Activated naive CD4-positive, alpha-beta T cell treated with anti-CD3 and anti-CD28 coated beads, Interleukin-2, amount 50 U/mL, for 72 hours (primary cell): ENCODE measurements around the gene NAT8L. TPM values are rescaled to one million over a fixed set of nuclear protein-coding genes. Genes with fewer than 3 reads are reported as not detected.

Experiments used
- ATAC-seq, 2 donors: fragments of 150-1000 bp; cut with Tn5 transposase; 2 replicates each; pipeline ENCODE4 v1.10.0; 2021; ENCODE audit warnings: mild to moderate bottlenecking in 2 of 2, moderate library complexity in 2 of 2
- DNase-seq, 2 donors: peaks; one replicate each; pipeline ENCODE4 v3.0.0; 2021 to 2022; ENCODE audit warnings: low spot score in 2 of 2
- H3K27ac Mint-ChIP-seq, 2 donors: one replicate each; pipeline ENCODE4 v1.8.0; 2022; ENCODE audit warnings: mild to moderate bottlenecking in 2 of 2, mixed read lengths in 2 of 2
- H3K36me3 Mint-ChIP-seq, 2 donors: one replicate each; pipeline ENCODE4 v1.8.0; 2022; ENCODE audit warnings: mixed read lengths in 2 of 2
- H3K9me3 Mint-ChIP-seq, 2 donors: one replicate each; pipeline ENCODE4 v1.8.0; 2022; ENCODE audit warnings: mixed read lengths in 2 of 2
- total RNA-seq, 2 donors: library from RNA; stranded (reverse); gene quantifications; one replicate each; pipeline ENCODE4 v1.2.3, GENCODE V29; 2022

Gene NAT8L
- total RNA-seq, 2 donors from 2014 or later: 0.99 TPM; not detected in 1

DNA sequence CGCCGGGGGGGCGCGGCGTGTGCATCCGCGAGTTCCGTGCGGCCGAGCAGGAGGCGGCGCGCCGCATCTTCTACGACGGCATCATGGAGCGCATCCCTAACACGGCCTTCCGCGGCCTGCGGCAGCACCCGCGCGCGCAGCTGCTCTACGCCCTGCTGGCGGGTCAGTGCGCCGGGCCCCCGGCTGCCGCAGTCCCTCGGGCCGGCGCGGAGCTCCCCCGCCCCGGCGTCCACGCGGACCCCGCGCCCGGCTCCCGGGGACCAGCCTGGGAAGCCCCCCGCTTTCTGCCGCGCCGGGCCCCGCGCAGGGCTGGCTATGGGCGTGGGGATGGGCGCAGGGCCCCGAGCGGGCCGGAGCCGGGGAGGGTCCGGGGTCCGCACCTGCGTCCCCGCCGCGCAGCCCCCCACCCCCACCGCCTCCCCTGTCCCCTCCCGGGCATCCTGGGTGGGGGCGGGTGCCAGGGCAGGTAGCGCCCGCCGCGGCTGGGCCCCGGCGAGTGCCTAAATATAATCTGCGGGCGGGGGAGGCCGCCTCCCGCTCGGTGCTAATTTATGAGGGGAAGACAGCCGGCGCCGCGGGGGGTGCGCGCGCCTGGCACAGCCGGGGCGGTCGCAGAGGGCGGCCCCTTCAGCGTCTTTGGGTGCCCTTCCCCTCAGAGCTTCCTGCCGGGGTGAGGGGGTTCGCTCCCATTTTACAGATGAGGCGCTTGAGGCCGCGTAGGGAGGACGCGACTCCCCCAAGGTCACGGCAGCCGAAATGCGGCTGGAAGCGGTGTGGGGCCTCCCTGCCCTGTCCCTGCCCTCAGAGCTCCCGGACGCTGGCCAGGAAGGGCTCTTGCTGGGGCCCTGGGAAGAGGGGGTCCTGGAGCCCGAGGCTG, 837 bp downstream of the NAT8L start:
- Mint-ChIP-seq H3K27ac (no peak overlapping the region), H3K9me3 (no peaks in the 10 kb centered on the region), H3K36me3 (no peaks in the 10 kb centered on the region)
- peak in 1 of 2 donors; percentile 36 for DNase-seq
- peak in 1 of 2 donors; percentile 60 for ATAC-seq

DNA sequence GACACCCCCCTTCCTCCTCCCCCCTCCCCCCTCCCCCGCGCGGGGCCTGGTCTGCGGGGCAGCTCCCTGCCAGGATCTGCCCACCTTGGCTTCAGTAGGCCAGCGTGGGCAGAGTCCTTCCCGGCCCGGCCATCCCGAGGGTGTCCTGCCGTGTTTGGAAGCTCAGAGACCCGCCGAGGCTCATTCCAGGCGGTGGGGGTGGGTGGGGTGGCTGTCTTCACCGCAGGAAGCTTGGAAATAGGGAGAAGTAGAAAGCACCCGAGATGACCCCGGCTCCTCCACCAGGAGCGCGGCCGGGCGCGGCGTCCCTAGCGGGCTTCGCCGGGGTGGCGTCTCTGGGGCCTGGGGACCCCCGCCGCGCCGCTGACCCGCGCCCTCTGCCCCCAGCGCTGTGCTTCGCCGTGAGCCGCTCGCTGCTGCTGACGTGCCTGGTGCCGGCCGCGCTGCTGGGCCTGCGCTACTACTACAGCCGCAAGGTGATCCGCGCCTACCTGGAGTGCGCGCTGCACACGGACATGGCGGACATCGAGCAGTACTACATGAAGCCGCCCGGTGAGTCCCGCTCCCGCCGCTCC, 1.6 kb downstream of the NAT8L start:
- Mint-ChIP-seq H3K9me3 (no peaks in the 10 kb centered on the region), H3K36me3 (no peaks in the 10 kb centered on the region), H3K27ac (no peak overlapping the region)
- DNase-seq (no peak), ATAC-seq (no peak)

DNA sequence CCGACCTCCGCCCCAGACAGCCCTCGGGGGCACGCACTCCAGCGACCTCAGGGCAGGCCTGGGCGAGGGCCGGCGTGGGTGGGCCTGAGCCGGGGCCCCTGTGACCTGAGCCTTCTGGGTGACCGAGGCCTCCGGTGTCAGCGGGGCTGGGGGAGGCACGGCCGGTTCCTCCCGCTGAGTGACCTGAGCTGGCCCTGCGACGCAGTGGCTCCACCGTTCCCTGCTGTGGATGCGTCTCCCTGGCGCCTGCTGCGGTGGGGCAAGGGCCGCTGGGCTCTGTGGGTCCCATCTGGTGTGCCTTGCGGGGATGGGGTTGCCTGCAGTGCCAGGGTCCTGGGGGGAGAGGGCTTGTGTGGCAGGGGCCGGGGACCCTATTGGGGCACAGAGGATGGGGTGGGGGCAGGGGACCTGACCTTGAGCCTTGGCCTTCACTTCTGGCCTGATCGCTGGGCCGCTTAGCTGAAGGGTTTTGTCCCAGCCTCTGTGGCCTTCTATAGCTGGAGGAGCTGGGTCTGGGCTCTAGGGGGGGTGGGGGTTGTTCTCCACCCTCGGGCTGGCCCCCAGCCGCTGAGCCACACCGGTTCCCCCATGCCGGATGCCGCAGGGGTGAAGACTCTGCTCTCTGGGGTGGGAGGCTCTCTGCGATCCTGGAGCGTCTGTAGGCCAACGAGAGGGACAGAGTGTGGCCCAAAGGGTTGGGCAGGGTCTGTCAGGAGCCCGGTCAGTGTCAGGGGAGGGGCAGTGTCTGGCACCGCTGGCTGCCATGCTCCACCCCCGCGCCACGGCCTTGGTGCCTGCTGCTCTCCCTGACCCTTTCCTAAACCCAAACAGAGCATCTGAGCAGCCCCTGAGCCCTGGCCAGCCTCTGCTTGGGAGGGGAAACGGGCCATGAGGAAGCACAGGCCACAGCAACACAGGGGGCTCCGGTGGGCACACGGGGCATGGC, 2.3 kb downstream of the NAT8L start:
- DNase-seq (no peak), ATAC-seq (no peak)
- no peak overlapping the region for H3K27ac Mint-ChIP-seq
- H3K9me3 Mint-ChIP-seq: no peaks in the 10 kb centered on the region
- no peaks in the 10 kb centered on the region for H3K36me3 Mint-ChIP-seq

DNA sequence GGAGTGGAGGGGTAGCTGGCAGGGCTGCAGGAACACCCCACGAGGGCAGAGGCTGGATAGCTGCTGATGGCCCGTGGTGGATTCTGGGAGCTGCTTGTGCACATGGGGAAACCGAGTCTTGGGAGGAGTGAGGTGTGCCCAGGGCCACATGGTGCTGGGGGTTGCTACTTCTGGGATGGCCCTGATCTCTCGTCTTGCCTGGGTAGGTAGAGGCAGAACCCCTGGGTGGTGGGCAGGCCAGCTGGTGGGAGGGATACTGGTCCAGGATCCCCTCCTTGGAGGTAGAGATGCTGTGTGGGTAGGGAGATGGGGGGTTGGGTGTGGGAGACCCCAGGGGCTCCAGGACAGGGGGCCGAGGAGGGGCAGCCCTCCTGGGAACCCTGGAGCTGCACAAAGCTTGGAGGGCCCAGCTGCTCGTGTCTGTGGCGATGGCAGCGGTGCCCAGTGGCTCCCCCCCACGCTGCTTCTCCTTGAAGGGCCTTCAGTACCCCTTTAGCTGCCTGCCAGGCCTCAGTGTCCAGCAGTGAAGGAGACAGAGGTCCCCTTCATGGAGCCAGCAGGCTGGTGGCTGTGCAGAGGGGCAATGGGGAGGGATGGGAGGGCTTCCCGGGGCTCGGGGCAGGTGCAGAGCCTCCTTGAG, 3.2 kb downstream of the NAT8L start:
- Mint-ChIP-seq H3K36me3 (no peaks in the 10 kb centered on the region), H3K9me3 (no peaks in the 10 kb centered on the region), H3K27ac (no peak overlapping the region)
- DNase-seq (no peak), ATAC-seq (no peak)

DNA sequence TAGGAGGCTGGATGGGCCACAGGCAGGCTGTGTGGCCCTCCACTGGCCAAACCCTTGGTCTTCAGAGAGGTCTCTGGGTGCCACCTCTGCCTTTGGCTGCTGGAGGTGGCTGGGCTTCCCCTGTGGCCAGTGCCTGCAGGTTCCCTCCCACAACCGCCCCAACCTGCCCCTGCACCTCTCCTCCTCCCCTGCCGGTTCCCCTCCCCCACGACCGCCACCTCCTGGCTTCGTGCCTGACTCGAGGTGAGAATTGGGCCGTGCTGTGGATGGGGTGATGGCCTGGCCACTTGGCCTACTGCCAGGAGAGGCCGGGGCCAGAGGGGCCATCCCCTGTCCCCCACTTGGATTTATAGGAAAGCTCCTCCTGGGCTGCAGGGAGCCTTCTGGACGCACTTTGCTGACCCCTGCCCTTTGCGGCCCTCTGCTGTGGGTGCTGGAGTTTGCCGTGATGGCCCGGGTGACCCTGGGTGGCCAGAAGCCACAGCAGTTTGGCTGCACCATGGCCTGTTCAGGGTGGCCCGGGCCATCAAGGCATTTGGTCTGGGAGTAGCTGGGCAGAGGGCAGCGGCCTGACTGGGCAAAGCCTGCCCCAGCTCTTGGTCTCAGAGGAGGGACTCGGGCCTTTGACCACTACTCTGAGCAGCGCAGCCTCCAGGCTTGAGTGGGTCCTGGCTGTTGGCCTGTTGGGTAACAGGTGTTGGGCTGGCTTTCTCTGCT, 3.8 kb downstream of the NAT8L start:
- Mint-ChIP-seq H3K36me3 (no peaks in the 10 kb centered on the region), H3K27ac (no peak overlapping the region), H3K9me3 (no peaks in the 10 kb centered on the region)
- no peak for ATAC-seq
- no peak for DNase-seq

DNA sequence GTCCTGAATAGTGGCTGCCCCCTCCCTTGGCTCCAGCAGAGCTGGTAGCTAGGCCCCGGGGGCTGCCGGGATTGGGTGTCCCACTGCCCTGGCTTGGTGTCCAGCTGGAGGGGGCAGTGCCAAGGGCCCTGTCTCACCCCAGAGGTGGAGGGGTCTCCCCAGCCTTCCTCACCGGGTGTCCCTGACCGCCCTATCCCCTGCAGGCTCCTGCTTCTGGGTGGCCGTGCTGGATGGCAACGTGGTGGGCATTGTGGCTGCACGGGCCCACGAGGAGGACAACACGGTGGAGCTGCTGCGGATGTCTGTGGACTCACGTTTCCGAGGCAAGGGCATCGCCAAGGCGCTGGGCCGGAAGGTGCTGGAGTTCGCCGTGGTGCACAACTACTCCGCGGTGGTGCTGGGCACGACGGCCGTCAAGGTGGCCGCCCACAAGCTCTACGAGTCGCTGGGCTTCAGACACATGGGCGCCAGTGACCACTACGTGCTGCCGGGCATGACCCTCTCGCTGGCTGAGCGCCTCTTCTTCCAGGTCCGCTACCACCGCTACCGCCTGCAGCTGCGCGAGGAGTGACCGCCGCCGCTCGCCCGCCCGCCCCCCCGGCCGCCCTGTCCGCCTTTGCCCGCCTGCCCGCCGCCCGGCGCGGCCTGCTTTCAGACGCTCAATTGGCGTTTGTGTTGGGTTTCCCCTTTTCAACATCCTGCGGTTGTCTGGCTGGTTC, 4.6 kb downstream of the NAT8L start:
- no peaks in the 10 kb centered on the region for H3K9me3 Mint-ChIP-seq

DNA sequence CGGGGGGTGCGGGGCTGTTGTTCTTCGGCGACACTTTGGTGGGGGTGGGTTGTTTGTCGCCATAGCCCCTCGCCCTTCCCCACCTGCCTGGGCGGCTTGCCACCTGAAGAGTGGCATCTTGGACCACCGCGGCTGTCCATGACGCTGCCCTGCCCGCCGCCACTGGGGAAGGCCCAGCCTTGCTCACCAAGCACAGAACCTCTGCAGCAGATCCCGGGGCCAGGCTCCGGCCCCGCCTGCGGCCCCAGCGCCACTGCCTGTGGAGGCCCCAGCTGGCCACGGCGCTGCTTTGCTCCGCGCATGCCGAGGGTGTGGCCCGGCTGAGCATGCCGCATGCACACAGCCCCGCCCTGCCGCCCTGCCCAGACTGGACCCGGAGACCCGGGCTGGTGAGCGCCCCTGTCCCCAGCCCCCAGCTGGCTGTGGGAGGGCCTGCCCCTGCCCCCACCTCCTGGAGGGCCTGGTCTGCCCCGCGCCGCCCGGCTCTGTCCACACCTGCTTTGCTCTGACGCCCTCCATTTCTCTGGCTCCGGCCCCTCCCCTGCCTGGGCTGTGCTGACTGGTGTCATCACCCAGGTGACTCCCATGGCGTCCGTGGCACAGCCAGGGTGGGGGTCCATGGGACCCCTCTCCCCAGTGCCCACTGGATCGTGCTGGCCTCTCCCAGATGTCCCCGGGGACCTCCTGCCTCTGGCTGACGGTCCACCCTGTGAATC, 5.3 kb downstream of the NAT8L start:
- Mint-ChIP-seq H3K27ac (no peak overlapping the region), H3K9me3 (no peaks in the 10 kb centered on the region), H3K36me3 (no peaks in the 10 kb centered on the region)
- DNase-seq (no peak), ATAC-seq (no peak)

More for the DNA sequence above, 4.6 kb downstream of the NAT8L start:
- DNase-seq (no peak), ATAC-seq (no peak)
- Mint-ChIP-seq H3K27ac (no peak overlapping the region), H3K36me3 (no peaks in the 10 kb centered on the region)

DNA sequence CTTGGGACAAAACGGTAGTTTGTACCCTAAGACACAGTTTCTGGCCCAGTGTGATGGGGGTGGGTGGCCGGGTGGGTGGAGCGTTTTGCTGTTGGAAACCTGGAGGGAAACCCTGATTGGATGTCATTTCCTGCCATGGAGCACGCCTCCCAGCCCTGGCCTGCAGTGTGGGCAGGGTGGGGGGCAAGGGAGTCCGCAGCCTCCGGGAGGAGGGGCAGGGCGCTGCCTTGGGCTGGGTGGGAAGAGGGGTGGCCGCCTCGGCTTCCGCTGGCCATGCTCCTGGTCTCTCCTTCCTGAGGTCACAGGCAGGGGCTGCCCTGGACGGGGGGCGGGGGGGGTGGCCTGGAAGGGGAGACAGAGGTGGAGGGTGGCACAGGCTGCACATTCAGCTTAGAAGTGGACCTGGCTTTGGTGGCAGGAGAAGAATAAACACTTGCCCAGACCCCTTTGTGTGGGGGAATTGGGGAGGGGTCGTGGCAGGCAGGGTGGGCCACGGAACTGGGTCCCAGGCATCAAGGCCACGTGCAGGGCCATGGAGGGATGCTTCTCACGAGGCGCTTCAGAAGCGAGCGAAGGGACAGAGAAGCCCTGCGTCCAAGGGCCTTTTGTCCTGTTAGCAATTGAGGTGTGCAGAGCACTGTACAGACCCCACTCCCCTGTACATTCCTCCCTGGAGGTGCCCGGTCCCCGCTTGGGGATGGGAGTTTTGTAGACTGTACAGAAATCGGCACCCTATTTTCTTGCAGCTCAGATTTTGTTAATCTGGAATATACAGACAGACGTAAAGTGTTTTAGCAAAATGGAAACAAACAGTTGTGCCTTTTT, 6.2 kb downstream of the NAT8L start:
- Mint-ChIP-seq H3K36me3 (no peaks in the 10 kb centered on the region), H3K9me3 (no peaks in the 10 kb centered on the region), H3K27ac (no peak overlapping the region)
- ATAC-seq (no peak), DNase-seq (no peak)

DNA sequence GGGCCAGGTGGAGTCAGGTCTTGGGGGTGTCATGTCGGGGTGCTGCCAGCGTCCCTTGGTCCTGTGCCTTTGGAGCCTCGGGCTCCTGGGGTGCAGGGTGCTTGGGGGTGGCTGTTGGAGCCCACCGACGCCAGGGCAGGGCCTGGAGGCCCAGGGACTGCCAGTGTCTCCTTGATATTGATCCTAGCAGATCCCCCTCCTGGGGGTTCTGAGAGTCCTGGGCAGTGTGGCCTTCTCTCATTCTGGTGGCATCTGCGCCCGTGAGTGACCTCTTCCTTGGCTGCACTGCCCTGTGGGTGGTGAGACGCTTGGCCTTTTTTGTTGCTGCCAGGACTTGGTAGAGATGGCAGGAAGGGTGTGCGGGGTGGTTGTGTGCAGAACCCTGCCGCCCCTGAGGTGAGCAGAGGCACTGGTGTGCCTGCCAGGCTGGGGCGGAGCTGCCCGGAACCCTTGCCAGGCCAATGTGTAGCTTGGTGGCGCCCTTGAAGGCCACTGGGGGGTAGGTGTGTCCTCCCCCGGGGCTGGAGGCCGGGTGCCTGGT, 7.0 kb downstream of the NAT8L start:
- H3K9me3 Mint-ChIP-seq: no peaks in the 10 kb centered on the region
- ATAC-seq: no peak
- no peaks in the 10 kb centered on the region for H3K36me3 Mint-ChIP-seq

DNA sequence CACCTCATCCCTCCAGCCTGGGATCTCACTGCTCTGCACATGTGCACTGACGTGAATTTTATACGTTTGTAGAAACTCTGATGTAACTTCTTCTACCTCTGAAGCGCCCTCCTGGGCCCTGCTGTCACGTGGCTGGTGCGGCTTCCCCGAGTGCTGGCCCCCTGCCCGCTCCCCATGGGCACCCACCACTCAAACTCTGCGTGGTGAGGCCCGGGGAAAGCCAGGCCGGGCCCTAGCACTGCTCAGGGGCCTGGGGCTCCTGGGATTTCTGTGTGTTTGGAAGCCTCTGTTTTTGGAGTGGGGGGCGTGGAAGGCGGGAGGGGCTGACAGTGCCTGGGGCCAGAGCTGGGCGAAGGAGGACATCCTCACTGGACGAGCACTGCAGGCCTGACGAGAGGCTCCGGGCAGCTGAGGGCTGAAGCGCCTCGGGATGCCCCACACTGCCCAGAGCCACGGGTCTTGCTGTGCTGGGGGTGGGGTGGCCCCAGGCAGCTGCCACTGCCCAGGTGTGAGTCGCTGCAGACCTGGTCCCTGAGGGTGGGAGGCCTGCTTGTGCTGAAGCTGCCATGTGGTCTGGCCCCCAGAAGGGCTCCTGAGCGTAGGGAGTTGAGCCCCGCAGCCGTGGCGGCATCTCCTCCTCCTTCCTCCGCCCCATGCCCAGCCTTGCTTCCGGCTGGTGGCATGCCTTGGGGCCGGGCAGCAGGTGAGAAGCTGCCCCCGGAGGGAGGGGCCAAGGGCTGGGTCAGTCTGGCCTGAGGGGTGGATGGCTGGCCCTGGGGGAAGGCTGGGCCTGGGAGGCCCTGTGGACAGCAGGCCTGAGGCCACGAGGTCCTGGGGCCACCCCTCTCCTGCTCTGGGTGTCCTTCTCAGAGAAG, 7.7 kb downstream of the NAT8L start:
- Mint-ChIP-seq H3K9me3 (no peaks in the 10 kb centered on the region), H3K27ac (no peak overlapping the region), H3K36me3 (no peaks in the 10 kb centered on the region)
- DNase-seq (no peak), ATAC-seq (no peak)

More for the DNA sequence above, 7.0 kb downstream of the NAT8L start:
- no peak for DNase-seq
- no peak overlapping the region for H3K27ac Mint-ChIP-seq

DNA sequence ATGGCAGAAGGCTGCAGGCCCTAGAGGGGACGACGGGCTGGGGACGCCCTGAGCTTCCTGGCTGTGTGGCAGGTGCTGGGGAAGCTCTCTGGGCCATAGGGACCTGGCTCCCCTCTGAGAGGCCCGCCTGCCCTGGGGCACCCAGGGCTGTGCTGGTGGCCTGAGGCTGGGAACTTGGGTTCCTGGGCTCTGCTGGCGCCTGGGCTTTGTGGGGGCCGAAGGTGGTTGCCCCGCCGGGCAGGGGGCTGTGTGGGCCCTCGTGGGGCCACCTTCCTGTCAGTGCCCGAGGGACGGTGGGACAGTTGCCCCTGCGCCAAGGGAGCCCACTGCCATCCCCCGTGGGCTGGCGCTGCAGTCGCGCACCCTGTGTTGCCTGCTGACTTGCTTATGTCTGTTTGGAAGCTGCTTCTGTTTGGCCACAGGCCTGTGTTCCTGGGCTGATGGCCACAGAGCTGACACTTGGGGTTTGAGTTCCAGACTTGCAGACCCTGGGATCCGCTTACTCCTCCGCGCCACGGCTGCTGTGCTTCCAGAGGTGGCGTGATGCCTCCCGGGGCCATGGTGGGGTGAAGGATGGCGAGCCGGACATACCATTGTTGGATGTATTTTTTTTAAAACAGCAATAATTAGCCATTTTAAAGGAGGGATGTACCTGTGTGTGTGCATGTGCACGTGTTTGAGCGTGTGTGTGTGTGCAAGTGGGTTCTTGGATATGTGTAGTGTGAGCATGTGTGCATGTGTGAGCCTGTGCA, 8.5 kb downstream of the NAT8L start:
- H3K27ac Mint-ChIP-seq: no peak overlapping the region
- H3K36me3 Mint-ChIP-seq: no peaks in the 10 kb centered on the region
- ATAC-seq (no peak), DNase-seq (no peak)
- H3K9me3 Mint-ChIP-seq: no peaks in the 10 kb centered on the region

DNA sequence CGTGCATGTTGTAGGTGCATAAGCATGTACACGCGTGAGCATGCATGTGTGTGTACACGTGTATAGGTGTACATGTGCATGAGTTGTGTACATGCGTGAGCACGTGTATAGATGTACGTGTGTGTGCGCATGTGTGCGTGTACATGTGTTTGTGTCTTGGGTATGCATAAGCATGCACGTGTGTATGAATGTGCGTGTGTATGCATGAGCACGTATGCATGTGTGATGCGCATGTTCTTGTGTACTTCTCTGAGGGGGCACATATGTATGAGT, 9.0 kb downstream of the NAT8L start:
- Mint-ChIP-seq H3K27ac (no peak overlapping the region), H3K36me3 (no peaks in the 10 kb centered on the region), H3K9me3 (no peaks in the 10 kb centered on the region)
- ATAC-seq (no peak), DNase-seq (no peak)

DNA sequence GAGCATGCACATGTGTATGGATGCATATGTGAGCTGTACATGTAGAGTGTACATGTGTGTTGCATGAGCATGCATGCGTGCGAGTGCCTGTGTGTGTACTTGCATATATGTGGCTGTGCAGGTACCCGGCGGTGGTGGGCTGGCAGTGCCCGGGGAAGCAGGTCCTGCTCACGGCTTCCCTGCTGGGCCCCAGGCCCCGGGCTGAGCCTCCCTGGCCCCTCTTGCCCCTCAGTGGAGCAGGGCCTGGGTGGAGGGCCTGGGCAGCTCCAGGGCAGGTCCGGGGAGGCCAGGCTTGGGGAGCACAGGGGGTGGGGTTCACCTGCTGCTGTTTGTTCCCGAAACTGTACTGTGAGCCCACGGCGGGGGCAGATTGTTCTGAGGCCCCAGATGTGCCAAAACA, 9.4 kb downstream of the NAT8L start:
- no peak for DNase-seq
- Mint-ChIP-seq H3K9me3 (no peaks in the 10 kb centered on the region), H3K36me3 (no peaks in the 10 kb centered on the region), H3K27ac (no peak overlapping the region)
- ATAC-seq: no peak
